ENCODE data around the gene CTDP1.

CTDP1 gene

GRCh38 chr18:79765491-79766245, 86.1 kb downstream of the CTDP1 start:
- no peak for DNase-seq (ENCODE audit: low spot score)

- DNase-seq (ENCODE audit: low spot score): no peak
Measured at GRCh38 chr18:79766308-79766707, 86.7 kb downstream of the CTDP1 start.

GRCh38 chr18:79768745-79769144, 89.1 kb downstream of the CTDP1 start:
- no peak for DNase-seq (ENCODE audit: low spot score)

- DNase-seq (ENCODE audit: low spot score): no peak
Measured at GRCh38 chr18:79769698-79770500, 90.3 kb downstream of the CTDP1 start.

GRCh38 chr18:79770501-79770815, 90.9 kb downstream of the CTDP1 start:
- DNase-seq (ENCODE audit: low spot score): no peak

- DNase-seq (ENCODE audit: low spot score): no peak
Measured at GRCh38 chr18:79770826-79771225, 91.2 kb downstream of the CTDP1 start.

- no peak for DNase-seq (ENCODE audit: low spot score)
Measured at GRCh38 chr18:79771446-79772107, 92.0 kb downstream of the CTDP1 start.

GRCh38 chr18:79772108-79772864, 92.7 kb downstream of the CTDP1 start:
- DNase-seq (ENCODE audit: low spot score): no peak

- no peak for DNase-seq (ENCODE audit: low spot score)
Measured at GRCh38 chr18:79772865-79773696, 93.5 kb downstream of the CTDP1 start.

GRCh38 chr18:79774111-79774510, 94.5 kb downstream of the CTDP1 start:
- DNase-seq (ENCODE audit: low spot score): no peak

- no peak for DNase-seq (ENCODE audit: low spot score)
Measured at GRCh38 chr18:79775441-79776221, 96.0 kb downstream of the CTDP1 start.

- DNase-seq (ENCODE audit: low spot score): no peak
Measured at GRCh38 chr18:79776674-79777073, 97.1 kb downstream of the CTDP1 start.

- DNase-seq (ENCODE audit: low spot score): no peak
Measured at GRCh38 chr18:79778291-79778791, 98.7 kb downstream of the CTDP1 start.

GRCh38 chr18:79779021-79779699, 99.6 kb downstream of the CTDP1 start:
- DNase-seq (ENCODE audit: low spot score): no peak

- DNase-seq (ENCODE audit: low spot score): no peak
Measured at GRCh38 chr18:79779700-79780190, 100.1 kb downstream of the CTDP1 start.

- DNase-seq (ENCODE audit: low spot score): no peak
Measured at GRCh38 chr18:79780547-79780946, 100.9 kb downstream of the CTDP1 start.

- DNase-seq (ENCODE audit: low spot score): no peak
Measured at GRCh38 chr18:79781331-79781941, 101.8 kb downstream of the CTDP1 start.

GRCh38 chr18:79782566-79783308, 103.1 kb downstream of the CTDP1 start:
- DNase-seq (ENCODE audit: low spot score): no peak

Data from CD4-positive, alpha-beta T cell treated with Interleukin-15 for 4 hours (primary cell).